Measurements from ENCODE around the gene VMAC.
"Not testable (repeated sequence)": the region's sequence is repeated elsewhere in the genome, so short reads cannot be mapped to it uniquely, and the experiment has no call there.

Gene VMAC

GRCh38 chr19:5884065-5884811 is 20.4 kb upstream of the VMAC start:
- DNase-seq (ENCODE audit: low read depth) = not testable (repeated sequence)

- no peak for DNase-seq (ENCODE audit: low read depth)
These were observed 15.2 kb upstream of the VMAC start for GRCh38 chr19:5889288-5889971.

DNA sequence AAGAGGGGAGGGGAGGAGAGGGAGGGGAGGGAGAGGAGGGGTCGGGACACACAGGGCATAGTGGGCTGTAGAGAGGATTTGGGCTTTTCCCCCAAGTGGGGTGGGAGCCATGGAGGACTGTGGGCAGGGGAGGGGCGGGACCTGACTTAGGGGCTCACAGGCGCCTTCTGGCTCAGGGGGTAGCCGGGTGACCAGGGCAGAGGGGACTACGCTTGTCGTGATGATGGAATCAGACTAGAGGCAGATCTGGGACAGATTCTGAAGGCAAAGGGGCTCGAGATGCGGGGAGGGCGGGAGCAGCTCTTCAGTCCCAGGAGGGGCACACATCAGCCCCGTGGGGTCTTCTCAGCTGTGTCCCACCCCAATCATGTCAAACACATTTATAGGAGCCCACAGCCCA is 14.6 kb upstream of the VMAC start:
- DNase-seq (ENCODE audit: low read depth) = no peak

DNA sequence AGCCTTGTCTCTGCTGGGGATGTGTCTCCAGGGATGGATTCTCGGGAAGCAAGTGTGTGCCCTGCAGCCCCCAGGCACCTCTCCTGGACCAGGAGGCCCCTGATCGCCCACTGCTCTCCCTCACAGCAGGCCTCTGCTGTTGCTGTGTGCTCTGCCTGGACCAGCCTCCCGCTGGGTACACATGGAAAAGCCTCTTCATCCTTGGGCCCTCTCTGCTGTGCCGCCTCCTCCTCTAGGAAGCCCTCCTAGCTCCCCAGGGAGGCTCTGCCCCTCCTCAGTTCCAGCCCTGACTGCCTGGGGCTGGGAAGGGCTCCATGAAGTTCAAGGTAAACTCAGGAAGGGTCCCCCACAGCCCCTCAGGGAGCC is 13.1 kb upstream of the VMAC start:
- no peak for DNase-seq (ENCODE audit: low read depth)

DNA sequence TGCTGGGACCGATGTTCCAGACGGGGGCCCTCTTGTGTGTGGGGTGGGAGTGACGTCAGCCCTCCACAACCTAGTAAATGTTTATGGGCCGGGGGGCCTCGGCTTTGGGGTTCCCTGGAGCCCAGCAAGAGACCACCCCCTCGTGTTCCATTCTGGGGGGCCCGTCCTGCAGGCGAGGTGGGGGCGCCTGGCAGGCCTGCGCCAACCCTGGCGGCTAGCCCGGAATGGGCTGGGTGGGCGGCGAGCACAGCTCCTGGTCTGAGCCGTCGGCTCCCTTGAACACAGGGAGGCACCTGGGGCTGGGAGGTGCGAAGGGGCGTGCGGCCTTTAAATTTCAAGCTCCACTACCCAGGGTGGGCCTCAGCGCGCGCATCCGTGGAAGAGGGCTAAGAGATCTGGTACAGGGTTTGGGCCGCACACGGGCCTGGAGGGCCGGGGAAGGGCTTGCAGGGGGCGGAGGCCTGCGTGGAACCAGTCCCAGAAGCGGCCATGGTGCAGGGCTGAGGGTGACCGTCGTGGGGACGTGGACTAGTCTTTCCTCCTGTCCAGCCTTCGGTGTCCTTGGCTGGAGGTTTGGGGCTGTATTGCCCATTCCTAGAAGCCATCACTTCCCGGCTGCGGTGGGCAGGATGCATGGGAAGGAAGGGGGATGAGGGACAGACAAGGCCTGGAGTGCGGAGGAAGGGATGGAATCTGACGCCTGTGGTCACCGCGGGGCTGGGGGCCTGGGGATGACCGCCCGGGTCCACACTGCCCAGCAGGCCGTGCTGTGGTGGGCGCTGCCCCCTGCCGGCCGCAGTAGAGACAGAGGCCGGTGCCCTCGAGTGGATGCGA is 12.5 kb upstream of the VMAC start:
- DNase-seq (ENCODE audit: low read depth) = no peak

DNA sequence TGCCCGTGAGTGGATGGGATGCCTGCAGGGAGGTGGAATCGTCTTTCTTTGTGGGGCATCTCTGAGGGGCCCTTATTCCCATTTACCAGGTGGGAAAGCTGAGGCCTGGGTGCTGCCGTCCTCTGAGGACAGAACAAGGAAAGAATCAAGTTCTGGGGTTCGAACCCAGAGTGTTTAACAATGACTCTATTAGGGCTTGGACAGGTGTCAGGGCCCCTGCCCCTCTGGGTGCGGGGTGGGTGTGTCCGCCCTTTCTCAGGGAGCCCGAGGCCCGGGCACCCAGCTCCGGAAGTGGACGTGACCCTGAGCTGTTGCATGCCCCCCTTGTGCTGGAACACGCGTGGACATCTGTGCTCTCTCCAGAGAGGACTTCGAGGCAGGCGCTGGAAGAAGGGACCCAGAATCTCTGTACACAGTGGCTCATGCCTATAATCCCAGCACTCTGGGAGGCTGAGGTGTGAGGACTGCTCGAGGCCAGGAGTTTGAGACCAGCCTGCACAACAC is 11.8 kb upstream of the VMAC start:
- no peak for DNase-seq (ENCODE audit: low read depth)

DNA sequence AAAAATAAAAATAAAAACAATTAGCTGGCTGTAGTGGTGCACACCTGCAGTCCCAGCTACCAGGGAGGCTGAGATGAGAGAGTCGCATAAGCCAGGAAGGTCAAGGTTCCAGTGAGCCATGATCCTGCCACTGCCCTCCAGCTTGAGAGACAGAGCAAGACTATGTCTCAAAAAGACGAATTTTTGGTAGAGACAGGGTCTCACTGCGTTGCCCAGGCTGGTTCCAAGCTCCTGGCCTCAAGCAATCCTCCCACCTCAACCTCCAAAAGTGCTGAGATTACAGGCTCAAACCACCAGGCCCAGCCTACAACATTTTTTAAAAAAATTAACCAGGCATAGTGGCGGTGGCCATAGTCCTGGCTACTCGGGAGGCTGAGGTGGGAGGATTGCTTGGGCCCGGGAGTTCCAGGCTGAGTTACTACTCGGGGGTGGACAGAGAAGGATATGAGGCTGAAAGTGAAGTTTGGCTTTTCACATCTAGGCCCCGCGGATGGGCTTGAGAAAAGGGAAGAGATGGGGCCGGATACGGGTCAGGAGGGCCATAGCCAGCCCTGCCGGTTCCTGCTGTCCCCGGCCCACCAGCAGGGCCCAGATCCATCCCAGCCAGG is 11.3 kb upstream of the VMAC start:
- DNase-seq (ENCODE audit: low read depth) = no peak

DNA sequence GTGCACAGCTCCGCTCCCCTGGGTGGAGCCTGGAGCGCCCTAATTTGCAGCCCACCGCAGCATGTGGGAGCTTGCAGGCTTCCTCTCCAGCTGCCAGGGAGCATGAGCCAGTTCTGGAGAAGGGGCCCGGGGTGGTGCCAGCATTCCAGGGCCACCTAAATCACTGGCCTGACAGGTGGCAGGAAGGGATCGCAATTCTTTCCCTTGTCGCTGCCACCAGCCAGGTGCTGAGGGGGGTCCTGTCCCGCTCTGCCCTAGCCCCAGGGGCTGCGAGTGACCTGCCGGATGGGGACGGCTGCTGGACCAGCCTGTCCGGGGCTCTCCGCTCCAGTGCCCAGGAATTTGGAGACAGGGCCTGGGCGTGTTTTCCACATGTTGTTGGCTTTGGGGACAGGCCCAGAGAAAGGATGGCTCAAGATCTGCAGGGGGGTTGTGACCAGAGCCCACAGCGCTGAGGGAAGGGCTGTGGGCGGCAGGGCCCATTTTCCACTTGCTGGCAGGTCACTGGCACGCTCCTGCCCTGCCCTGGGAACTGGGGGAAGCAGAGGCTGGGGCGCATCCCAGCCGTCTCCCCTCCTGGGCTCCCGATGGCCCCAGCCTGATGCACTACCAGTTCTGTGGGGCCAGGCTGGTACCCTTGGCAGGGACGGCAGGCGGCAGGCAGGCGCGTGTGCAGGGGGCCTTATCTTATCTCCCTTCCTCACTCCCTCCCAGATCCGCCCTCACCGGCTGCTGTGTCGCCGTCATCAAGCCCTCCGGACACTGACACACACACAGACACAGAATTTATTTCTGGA is 10.6 kb upstream of the VMAC start:
- peak; percentile 62 for DNase-seq (ENCODE audit: low read depth)

DNA sequence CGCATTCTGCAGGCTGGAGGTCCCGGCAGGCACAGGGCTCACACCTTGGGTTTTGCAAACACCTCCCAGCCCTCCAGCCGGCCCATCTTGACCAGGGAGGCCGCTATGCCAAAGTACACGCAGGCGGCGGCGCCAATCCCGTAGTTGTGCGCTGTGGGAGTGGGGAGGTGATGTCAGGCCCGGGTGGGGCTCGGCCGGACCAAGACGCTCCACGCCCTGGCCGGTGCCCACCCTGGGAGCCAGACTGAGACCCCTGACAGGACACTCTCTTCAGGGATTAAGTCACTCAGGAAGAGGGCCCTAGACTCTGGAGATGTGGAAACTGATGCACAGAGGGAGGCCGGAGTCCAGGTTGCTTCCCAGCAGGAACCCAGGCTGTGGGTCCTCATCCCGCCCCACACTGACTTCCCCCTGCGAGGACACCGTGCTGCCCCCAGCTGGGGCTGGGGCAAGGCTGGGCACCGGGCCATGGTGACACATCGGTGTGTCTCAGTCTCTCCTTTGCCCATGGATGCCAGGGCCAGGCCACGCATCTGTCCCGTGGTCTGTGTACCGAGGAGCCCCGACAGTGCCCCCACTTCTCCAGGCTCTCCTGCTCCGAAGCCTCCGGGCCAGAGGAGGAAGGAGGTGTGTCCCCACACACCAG is 9.8 kb upstream of the VMAC start:
- no peak for DNase-seq (ENCODE audit: low read depth)

GRCh38 chr19:5895409-5895808 is 9.3 kb upstream of the VMAC start:
- no peak for DNase-seq (ENCODE audit: low read depth)

DNA sequence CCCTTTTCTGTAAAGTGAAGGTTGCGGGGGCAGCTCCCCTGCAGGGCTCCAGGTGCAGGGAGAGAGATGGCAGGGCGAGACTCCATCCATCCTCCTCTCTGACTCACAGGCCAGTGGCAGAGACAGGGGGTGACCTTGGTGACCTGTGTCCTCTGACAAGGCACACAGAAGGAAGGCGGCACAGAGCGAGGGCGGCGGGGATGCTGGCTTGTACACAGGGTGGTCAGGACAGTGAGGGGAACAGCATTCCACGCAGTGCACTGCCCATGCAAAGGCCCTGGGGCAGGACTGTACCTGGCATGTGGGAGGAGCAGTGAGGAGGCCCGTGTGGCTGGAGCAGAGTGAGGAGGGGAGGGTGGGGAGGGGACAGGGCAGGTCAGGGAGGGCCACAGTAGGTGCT is 8.8 kb upstream of the VMAC start:
- no peak for DNase-seq (ENCODE audit: low read depth)

DNA sequence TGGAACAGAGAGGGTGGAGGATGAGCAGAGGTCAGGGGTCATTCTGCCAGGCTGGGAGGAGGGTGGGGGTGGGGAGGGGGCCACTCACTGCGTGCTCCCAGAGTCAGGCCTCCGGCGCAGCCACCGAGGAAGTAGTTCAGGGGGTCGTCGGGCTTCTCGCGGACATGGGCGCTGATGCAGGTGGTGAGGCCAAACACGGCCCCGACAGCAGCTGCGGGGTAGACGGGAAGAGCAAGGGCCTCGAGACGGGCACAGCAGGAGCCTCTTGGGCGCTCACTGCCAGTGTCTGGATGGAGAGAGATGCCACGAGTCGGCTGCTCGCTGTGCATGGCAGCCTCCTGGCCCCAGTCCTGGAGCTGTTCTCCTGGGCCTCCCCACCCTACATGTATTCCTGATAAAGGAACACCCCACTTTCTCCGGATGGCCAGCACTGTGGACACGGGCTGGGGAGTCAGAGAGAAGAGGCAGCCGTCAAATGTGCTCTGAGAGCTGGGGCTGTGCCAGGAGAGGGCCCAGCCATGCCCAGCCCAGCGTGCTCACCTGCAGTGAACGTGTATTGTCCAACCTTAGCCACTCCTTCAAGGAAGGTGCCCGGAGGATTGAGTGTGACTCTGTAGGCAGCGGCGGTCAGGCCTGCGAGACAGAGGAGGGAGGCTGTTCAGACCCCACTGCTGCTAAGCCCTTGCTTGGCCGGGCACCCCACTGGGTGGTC is 8.2 kb upstream of the VMAC start:
- no peak for DNase-seq (ENCODE audit: low read depth)

DNA sequence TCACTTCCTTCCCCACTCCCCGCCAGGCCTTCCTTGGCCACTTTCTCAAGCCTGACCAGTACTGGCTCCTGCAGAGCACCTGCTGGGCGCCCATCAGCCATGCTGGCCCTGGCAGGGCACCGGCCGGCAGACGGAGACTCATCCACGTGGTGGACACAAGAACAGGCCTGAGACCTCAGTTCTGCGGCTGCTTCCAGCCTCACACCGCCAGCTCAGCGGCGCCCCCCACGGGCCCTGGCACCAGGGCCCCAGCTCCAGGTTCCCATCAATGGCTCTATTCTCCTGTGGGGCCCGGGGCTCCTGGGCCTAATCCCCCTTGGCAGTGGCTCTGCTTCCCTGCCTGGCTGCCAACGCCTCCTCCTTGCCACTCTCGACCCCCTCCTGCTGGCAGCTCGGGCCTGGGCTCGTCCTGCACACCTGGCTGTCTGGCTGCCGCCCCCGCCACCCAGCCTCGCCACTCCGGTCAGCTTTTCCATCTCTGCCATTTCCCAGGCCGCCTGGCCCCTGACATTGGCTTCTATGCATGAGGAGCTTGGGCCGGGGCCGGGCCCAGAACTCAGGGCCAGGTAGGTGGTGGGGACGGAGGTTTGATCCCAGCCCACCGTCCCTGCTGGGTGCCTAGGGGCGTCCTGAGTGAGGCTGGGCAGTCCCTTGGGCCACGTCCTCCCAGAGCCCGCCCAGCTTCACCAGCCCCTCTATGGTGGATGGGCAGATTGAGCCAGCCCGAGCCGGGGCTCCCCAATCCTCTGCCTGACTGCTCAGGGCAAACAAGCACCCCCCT is 7.3 kb upstream of the VMAC start:
- DNase-seq (ENCODE audit: low read depth) = no peak

- no peak for DNase-seq (ENCODE audit: low read depth)
These were observed 4.7 kb upstream of the VMAC start for GRCh38 chr19:5899728-5900526.

DNA sequence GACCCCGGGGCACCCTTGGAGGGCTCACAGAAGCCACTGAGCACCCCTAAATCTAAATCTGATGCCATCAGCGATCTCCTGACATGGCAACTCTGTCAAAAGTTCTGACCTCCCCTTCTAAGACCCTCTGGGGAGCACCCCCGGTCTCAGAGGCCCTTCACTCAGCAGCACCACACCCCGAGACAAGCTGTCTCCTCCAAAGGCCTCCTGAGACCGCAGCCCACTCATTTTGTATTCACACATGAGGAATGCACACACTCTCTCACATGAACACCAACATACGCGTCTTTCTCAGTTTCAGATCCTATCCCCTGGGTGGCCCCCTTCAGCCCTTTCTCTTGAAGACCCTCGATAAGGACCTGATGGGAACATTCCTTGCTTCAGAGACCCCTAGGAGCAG is 3.7 kb upstream of the VMAC start:
- DNase-seq (ENCODE audit: low read depth) = no peak

GRCh38 chr19:5903056-5903623 is 1.5 kb upstream of the VMAC start:
- DNase-seq (ENCODE audit: low read depth) = no peak

DNA sequence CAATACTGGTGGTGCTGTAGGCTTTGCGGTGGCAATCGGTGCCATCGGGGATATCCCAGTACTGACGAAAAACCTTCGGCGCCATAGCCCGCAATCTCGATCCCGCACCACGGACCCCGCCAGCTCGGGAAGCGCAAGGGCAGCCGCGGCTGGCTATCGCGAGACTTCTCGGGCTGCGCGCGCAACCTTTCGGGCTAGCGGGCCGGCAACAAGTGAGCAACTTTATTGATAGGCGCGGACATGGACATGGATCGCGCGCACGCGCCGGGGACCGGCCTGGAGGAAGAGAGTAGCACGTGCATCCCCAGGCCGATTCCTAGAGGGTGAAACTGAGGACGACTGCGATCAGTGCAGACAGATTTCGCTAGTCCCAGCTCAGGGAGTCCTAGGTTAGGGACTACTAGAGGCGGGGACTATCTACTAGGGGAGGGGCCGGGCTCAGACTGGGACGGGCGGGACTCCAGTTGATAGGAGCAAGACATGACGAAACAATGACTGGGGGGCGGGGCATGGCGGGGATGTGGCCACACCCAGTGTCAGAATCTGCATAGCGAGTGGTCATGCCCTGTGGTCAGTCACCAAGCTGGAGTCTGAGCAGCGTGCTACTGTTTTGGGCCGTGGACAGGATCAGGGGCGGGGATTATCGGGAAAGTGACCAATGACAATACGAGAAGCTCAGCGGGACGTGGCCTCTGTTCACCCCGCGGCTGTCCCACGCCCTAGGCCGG is 884 bp upstream of the VMAC start, which contains the start of gene NDUFA11:
NDUFA11 (minus strand) TSS at position 167 of the 728 bp plus-strand sequence; CDS start at position 85, 82 bp downstream.
- peak; percentile 87 for DNase-seq (ENCODE audit: low read depth)
